Gastroesophageal sphincter (tissue), 3 donors: ENCODE results near the gene LIX1L.

Experiments used
- EP300 ChIP-seq: sonication (generic); formaldehyde crosslinking; IDR thresholded peaks from one replicate; pipeline ENCODE4 v1.6.1; 2017; ENCODE audit warnings: antibody characterized with exemption, mild to moderate bottlenecking
- POLR2A ChIP-seq, 2 donors: fragments of 450-650 bp; IDR thresholded peaks; one replicate each; pipeline ENCODE4 v1.6.1; 2017; ENCODE audit warnings: antibody characterized with exemption in 2 of 2, mild to moderate bottlenecking in 2 of 2, moderate library complexity in 1 of 2
- POLR2AphosphoS5 ChIP-seq: sonication (generic); formaldehyde crosslinking; IDR thresholded peaks from one replicate; pipeline ENCODE4 v1.6.1; 2017; ENCODE audit warnings: antibody characterized with exemption
- TF ChIP-seq, protein P1 (sequence below), 4 experiments: fragments of 200-600 bp in 2 of 4; fragments of 450-650 bp in 2 of 4; sonication (generic) in 1 of 4; IDR thresholded peaks; one replicate each; pipeline ENCODE4 v1.5.1; 2017 to 2019; ENCODE audit warnings: antibody characterized with exemption in 4 of 4, mild to moderate bottlenecking in 2 of 4, moderate library complexity in 2 of 4

DNA sequence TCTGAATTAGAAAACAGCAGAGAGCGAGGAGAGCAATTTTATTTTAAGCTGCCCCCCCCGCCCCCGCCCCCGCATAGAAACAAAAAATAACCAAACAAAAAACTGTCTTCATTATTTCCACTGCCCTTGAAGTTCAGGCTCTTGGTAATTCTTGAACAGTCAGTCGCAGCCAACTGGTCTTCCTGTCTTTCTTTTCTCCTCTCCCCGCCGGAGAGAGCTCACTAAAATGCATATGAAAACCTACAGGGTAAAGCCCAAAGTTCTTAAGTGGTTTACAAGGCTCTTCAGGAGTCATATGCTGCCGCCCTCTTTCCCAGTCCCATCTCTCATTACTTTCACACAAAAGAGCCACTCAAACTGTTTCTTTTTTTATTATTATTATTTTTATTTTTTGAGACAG is 71.0 kb downstream of the LIX1L start:
- TF ChIP-seq, protein P1, sequence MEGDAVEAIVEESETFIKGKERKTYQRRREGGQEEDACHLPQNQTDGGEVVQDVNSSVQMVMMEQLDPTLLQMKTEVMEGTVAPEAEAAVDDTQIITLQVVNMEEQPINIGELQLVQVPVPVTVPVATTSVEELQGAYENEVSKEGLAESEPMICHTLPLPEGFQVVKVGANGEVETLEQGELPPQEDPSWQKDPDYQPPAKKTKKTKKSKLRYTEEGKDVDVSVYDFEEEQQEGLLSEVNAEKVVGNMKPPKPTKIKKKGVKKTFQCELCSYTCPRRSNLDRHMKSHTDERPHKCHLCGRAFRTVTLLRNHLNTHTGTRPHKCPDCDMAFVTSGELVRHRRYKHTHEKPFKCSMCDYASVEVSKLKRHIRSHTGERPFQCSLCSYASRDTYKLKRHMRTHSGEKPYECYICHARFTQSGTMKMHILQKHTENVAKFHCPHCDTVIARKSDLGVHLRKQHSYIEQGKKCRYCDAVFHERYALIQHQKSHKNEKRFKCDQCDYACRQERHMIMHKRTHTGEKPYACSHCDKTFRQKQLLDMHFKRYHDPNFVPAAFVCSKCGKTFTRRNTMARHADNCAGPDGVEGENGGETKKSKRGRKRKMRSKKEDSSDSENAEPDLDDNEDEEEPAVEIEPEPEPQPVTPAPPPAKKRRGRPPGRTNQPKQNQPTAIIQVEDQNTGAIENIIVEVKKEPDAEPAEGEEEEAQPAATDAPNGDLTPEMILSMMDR (IDR thresholded peaks at IDR 0.05) = no peak
- TF ChIP-seq POLR2A (IDR thresholded peaks at IDR 0.05) = no peak
- TF ChIP-seq POLR2AphosphoS5 = no peak
- TF ChIP-seq EP300 = no peak
